ENCODE data around the gene UNKL.
"Not testable (repeated sequence)": the region's sequence is repeated elsewhere in the genome, so short reads cannot be mapped to it uniquely, and the experiment has no call there.

Gene UNKL

DNA sequence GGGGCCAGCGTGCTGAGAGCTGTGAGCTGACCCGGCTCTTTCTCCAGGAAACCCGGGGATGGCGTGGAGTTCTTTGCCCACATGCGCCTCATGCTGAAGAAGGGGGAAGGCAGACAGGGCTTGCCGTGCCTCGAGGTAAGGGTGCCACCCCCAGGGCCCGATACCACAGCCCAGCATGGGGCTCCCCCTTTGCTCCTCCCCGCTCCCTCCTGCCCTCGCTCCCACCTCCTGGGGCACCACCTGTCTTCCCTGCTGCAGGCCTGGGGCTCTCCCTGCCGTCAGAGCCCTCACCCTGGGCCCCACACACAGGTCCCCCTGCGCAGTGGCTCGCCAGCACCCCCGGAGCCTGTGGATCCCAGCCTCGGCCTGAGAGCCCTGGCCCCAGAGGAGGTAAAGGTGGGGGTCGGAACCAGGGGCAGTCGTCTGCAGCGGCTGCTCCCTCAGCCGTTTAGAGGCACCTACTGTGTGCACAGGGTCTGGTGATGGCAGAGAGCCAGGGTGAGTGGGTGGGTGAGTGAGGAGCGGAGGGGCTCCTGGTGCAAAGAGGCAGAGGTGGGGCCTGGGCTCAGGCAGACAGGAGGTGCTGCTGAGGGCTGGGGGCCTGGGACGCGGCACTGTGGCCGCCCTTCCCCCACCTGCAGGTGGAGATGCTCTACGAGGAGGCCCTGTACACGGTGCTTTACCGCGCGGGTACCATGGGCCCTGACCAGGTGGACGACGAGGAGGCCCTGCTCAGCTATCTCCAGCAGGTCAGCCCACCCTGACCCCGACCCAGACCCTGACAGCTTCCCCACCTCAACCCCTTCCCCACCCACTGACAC lies 75.4 kb downstream of the UNKL start:
- DNase-seq (ENCODE audit: low read depth): no peak

DNA sequence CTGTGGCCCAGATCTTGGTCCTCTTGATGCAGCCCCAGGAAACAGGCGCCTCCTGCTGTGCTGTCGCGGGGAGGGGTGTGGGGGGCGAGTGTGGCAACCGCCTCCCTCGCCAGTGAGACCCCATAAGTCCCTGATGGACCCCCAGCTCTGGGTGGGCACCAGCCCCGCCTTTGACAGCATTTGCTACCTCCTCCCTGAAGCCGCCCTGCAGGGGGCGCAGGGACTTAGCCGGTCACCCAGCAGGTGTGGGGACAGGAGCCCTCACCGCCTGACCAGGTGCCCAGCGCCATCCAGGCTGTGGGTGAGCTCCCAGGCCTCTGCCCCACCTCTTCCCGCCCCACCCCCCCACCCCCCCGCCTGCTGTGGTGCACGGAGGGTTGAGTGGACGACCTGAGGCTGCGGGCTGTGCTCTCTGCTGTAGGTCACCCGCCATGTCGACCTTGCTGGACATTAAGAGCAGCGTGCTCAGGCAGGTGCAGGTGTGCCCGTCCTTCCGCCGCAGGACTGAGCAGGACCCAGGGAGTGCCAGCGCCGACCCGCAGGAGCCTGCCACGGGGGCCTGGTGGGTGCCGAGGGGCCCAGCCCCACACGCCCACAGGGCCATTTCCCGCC lies 76.3 kb downstream of the UNKL start:
- DNase-seq (ENCODE audit: low read depth): no peak

DNA sequence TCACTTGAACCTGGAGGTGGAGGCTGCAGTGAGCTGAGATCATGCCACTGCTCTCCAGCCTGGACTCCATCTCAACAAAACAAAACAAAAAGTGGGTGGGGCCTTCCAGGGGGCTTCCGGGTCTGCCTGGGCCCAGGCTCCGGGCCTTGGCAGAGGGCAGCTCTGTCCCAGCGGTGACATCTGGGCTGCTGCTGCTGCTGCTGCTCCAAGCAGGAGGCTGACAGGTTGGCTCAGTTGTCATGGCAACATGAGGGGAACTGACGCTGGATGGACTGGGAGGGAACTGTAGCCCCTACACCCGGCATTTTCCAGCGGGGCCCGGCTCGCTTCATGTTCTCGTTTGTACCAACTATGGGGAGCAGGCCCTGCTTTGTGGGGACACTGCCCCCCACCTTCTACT lies 77.0 kb downstream of the UNKL start:
- DNase-seq (ENCODE audit: low read depth): no peak

DNA sequence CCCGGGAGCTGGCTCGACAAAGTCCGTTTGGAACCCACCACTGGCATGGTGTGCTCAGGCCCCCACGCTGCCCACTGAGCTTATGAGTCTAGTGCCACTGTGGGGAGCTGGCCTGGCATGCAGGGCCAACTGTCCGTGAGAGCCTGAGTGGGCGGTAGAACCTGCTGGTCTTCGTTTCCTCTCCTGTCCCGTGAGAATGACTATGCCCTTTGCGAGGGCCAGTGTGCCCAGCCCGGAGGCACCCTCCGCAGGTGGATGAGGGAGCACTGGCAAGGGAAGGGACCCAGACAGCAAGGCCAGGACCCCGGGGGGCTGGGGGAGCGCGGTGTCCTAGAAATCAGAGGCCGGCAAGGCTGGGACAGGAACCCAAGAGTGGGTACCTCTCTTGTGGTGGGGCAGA lies 77.9 kb downstream of the UNKL start:
- no peak for DNase-seq (ENCODE audit: low read depth)

DNA sequence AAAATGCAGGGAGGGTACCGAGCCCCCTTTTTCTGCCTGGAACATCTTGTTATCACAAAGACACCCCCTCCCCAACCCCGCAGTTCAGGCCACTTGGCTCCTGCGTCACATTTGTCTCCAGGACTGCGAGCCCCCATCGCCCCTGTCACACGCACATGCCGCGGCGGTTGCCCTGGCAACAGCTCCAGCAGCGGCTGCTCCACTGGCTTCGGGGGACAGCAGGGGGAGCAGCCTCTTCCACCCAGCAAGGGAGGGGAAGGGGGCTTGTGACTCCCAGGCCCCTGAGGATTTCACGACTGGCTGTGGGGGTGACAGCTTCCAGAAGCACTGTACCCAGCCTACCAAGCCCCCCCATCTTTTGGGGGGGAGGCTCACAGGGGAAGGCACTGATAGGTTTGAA lies 78.5 kb downstream of the UNKL start:
- DNase-seq (ENCODE audit: low read depth): no peak

DNA sequence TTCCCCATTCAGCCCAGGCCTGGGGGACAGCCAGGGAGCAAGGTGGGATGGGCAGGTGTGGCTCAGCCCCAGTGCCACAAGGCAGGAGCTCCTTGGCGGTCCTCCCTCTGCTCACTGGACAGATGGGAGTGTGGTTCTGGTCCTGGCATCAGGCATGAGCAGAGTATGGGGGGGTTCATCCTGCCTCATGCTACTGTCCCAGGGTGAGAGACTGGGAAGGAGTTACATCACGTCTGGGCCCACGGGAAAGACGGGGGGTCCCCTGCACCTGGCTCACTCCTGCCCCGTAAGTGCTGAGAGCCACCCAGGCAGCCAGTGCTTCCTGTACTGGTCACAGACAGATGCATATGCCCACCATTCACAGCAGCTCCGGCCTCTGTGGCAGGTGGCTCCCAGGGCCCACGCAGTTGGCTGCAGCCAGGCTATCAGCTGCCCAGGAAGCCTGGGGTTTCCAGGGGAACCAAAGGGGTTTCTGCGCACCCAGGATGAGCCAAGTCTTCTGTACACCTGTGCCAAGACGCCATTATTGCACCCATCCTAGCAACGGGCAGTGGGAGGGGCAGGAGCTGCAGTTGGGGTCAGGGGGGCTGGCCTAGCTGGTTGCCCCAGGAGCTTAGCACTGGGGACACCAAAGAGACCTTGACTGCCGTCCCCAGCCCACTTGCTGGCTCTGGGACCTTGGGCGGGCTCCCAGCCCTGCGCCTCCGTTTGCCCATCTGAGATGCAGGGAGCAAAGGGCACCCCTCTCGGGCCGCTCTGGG lies 79.1 kb downstream of the UNKL start:
- DNase-seq (ENCODE audit: low read depth): no peak

DNA sequence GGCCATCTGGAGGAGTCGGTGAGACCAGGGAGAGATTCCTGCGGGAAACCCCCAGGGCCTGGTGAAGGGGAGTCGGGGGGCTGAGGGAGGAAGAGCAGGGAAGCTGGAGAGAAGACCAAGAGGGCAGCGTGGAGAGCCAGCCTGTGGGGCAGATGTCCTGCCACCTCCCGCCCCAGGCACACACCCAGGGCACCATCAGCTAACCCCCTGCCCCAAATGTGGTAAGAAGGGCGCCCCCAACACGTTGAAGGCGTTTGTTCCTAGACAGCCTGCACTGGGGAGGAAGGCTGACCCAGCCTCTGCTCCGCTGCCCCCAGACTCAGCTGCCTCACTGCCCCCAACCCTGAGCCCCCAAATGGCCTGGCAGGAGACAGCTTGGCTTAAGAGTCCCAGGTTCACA lies 79.8 kb downstream of the UNKL start:
- no peak for DNase-seq (ENCODE audit: low read depth)

DNA sequence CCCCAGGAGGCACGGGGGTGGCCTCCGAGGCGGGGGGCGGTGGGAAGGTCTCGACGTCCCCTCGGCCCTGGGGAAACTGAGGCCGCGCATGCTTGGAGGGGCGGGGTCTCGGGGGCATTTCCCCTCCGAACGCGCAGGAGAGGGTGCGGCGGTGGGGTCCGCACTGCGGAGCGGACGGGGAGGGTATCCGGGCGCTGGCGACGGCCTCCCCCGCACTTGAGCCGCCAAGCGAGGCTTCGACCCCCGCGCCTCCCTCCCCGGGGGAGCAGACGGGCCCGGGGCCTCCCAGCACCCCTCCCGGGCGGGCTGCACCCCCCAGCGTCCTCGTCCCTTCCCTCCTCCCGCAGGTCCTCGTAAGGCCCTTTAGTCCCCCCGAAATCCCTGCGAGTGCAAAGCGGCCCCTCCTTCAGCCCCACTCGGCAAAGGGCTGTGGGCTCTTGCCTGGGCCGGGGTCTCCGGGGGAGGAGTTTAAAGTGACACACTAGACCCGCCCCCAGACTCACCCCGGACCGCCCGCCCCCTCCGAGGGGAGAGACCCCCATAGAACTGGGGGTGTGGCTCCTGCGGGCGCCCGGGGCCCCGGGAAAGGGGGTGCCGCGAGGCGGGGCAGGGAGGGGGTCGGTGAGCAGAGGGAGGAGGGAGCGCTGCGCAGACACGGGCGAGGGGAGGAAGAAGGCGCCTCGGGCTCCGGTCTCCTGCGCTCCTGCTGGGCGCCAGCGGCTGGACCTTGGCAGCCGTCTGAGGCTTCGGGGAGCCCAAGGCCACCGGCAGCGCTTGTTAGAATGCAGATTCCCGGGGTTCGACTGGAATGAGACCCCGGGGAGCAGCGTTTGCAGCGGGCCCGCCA lies 80.4 kb downstream of the UNKL start:
- no peak for DNase-seq (ENCODE audit: low read depth)

DNA sequence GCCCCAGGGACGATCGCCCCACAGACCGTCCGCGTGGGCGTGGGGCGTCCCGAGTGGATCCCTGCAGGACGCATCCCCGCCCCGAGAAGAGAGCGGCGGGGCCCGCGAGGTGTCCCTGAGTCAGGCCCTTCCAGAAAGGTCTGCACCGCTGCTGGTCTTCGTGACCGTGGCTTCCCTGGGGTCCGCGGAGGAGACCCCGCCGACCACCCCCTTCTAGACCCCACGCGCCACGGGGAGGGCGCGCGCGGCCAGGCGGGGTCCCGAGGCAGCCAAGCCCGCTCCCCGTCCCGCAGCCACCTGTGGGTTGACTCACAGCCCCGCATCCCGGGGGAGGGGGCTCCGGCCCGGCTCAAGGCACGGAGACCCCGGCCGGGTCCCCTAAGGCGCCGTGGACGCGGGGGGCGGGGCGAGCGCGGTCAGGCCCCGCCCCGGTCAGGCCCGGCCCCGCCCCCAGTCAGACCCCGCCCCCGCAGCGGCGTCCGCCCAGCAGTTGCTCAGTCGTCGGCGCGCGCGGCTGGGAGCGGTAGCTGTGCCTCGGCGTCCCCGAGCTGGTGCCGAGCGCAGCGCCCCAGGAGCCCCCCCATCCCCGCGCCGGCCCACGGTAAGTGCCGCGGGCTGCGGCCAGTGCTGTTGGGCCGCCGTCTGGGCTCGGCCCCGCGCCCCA lies 81.2 kb downstream of the UNKL start, which contains the start of gene BAIAP3:
Gene BAIAP3, plus strand, starts transcription at position 497 of the 664 bp plus-strand sequence. CDS start 4,905 bp downstream, outside the sequence.
- DNase-seq (ENCODE audit: low read depth): peak; percentile 35

DNA sequence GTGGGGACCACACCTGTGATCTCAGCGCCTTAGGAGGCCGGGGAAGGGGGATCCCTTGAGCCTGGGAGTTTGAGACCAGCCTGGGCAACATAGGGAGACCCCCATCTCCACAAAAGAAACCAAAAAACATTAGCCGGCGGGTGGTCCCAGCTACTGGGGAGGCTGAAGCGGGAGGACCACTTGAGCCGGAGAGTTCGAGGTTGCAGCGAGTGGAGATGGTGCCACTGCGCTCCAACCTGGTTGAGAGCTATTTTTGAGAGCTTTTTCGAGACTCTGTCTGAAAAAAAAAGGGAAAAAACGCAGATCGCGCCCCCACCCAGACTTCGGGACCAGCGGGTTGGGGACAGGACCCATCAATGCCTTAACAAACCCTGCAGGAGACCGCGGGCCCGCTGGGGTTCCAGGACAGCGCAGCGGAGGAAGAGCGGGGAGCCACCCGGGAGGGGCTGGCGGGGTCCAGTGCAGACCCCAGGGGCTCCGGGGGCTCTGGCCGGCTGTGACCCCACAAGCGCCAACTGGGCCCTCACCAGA lies 81.8 kb downstream of the UNKL start:
- DNase-seq (ENCODE audit: low read depth): no peak

DNA sequence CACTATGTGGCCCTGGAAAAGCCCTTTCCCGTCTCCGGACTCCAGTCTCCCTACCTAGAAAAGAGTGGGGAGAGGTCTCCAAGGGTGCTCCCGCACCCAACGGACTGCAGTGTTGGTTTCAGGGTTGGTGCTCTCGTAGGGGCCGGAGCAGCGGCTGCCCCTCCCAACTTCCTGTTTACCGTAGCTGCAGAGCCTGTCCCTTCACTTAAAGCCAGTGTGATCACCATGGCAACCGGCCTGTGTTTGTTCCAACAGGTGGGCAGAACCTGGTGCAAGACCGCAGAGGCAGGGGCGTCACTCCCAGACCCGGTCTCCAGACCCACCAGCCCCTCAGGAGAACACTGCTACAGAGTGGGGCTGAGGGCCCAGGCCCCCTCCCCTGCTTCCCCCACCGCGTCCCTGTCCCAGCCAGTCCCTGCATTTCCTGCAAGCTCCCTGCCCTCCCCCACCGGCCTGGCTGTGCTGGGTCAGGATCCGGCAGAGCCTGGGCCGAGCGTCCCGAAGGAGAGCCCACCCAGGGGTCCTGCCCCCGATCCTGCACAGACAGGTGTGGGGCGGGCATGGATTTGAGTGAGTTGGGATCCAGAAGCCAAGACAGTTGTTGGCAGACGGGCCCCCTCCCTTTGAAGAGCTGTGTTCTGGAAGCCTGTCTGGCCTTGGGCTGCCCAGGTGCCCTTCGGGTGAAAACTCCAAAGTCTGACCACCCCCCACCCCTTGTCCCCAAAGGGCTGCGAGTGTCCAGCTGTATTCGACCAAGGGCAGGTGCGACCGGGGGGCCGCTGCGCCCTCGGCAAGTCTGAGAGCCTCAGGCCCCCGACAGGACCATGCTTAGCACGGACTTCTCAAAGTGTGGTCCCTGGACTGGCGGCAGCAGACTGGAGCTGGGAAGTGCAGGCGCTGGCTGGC lies 82.5 kb downstream of the UNKL start:
- no peak for DNase-seq (ENCODE audit: low read depth)

DNA sequence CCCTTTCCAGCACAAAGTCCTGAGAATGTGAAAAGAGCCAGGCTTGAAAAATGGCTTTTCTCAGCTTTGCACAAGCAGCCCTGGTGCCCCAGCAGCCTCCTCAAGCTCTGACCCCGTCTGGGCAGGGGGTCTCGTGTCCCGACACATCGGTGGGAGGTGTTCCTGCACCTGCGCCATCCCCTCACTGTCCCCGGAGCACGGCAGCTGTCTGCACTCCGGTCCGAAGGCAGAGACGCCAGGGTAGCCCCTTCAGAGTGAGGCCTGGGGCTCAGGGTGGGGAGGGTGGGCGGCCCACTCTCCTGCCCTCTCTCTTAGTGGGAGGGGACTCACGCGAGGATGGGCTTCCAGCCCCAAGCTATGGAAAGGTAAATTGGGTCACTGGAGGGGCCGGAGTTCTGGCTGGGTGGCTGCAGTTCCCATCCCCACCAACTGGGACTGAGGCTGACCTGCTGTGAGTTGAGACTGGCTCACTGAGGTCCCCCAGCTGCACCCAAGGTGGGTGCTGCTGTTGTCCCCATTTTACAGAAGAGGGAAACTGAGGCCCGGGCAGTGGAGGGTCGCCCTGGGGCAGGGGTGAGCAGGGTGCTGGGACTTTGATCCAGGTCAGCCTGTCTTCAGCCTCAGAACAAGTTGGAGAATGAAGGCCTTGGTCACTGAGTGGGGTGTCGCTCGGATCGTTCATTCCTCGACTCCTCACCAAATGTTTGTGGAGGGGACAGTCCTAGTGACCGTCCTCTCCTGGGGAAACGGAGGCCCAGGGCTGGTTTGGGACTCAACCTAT lies 83.4 kb downstream of the UNKL start:
- DNase-seq (ENCODE audit: low read depth): no peak

DNA sequence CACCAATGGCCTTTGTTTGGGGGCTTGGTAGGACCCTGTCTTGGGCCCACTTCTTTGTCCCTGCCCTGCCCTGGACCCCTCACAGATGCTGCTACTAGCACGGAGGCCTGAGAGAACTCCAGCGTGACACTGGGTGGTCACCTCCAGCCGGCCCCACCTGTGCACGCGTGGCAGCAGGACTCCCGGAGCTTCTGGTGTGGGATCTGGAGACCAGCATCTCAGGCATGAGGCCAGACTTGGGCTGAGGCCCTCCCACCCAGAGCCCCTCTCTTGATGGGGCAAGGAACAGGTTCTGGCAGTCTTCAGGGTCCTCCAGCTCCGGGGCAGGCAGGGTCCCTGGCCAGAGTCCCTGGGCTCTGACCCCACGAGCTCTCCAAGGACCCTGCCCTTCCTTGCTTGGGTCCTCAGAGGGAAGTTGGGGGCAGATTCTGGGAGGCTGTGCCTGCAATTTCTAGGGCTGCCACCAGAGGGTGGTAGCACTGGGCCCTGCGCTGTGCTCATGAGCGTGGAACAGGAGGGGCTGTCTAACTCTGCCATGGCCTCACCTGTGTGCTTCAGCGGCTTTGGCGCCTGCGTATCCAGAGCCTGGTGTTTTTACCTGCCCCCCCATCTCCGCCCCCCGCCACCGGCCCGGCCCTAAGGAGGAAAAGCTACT lies 84.1 kb downstream of the UNKL start:
- DNase-seq (ENCODE audit: low read depth): no peak

DNA sequence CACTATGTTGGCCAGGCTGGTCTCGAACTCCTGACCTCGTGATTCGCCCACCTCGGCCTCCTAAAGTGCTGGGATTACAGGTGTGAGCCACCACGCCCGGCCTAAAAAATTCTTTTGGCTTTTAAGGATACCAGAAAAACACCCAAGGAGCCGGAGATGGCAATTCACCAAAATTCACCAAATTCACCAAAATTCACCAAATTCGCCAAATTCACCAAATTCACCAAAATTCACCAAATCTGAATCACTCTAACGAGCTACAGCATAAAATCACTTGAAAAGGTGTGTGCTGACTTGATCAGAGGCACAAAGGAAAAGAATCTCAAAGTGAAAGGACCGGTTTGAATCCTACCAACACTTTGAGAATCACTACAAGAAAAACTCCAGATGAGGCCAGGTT lies 85.5 kb downstream of the UNKL start:
- not testable (repeated sequence) for DNase-seq (ENCODE audit: low read depth)

DNA sequence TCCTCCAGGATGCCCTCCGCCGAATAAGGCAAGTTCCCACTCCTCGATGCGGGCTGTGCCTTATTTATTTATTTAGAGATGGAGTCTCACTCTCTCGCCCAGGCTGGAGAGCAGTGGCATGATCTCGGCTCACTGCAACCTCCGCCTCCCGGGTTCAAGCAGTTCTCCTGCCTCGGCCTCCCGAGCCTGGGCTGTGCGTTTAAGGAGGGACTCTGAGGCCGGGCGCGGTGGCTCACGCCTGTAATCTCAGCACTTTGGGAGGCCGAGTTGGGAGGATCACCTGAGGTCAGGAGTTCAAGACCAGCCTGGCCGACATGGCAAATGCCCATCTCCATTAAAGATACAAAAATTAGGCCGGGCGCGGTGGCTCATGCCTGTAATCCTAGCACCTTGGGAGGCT lies 86.4 kb downstream of the UNKL start:
- not testable (repeated sequence) for DNase-seq (ENCODE audit: low read depth)

DNA sequence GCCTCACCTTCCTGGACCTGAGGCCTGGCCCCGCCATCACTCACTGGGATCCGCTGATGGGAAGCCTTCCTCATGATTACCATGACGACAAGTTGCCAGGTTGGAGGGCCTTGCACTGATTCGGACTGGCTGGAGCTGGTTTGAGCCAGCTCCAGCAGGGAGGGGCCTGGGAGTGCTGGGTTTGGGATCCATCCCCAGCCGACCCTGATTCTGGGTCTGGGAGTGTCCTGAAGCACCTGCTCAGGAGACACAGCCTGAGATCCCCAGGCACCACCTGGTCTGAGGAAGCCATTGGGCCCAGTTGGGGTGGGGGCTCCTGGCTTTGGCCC lies 86.9 kb downstream of the UNKL start:
- no peak for DNase-seq (ENCODE audit: low read depth)

DNA sequence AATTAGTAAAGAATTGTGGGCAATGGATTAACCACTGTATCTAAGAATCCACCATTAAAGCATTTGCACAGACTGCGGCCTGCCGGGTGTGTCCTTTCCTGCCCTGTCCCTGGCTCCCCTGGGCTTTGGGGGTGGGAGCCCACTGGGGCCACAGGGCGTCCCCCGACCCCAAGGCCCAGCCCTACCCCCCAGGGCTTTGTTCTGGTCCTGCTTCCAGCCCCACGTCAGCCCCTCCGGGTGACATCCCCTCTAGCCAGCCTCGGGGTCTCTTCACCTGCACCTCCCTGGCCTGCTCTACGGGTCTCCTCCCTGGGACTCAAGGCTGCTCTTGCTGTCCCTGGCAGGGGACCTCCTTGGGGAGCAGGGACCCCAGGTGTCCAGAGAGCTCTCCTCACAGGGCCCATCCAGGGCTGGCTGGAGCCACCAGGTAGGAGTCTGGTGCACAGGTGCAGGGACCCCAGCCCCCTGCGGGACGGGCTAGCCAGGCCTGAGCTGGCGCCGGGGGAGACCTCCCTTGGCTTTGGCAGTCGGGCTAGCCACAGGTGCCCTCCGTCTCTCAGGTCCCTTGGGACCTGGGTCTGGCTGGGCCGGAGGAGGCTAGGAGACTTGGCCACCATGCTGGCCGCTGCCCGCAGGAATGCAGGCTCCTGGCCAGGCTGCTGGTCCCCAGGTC lies 87.4 kb downstream of the UNKL start:
- DNase-seq (ENCODE audit: low read depth): no peak

DNA sequence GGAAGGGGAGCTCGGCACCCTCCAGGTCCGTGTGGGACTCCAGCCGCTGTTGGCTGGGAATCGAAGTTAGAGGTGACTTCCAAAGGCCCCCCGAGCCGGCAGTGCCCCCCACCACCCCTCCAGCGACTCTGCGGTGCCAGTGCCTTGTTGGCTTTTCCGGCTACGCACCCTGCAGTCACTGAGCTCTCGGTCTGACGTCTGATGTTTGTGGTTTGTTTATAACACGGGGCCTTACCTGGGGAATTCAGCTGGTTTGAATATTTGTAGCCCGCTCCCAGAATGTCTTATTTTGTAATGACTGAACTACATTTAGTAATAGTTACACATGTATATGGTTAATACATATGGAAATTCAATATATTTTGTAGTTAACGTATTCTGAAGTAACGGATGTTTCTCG lies 88.1 kb downstream of the UNKL start:
- no peak for DNase-seq (ENCODE audit: low read depth)

Measured in activated gamma-delta T cell treated with anti-CD3 and anti-CD28 coated beads, Interleukin-2, amount 50 U/mL, for 16 hours (primary cell).